Measurements from ENCODE around the gene TMEFF1. TPM values are rescaled to one million over a fixed set of nuclear protein-coding genes. Genes with fewer than 3 reads are reported as not detected.

Gene TMEFF1
- total and polyA plus RNA-seq, 8 donors = 0.05 to 0.92 TPM; not detected in 6

GRCh38 chr9:100447041-100447440 is 25.9 kb upstream of the TMEFF1 start:
- H3K4me3 ChIP-seq = no peak overlapping the region
- no peaks in the 10 kb centered on the region for H3K4me1 ChIP-seq
- intact Hi-C loops (cut with DNase I; ENCODE audit: low total_unique reads) = no loop called here
- no peaks in the 10 kb centered on the region for H3K9me3 ChIP-seq
- no peaks in the 10 kb centered on the region for H3K27me3 ChIP-seq
- H3K27ac ChIP-seq = no peak overlapping the region
- H3K36me3 ChIP-seq = peaks cover 2 to 41% (median 35%) of the 10 kb centered on the region in 4 donors
- DNase-seq = no peak
- TF ChIP-seq POLR2A (IDR thresholded peaks at IDR 0.05) = no peak
- no peak for TF ChIP-seq CTCF (IDR thresholded peaks at IDR 0.05)
- no peak for TF ChIP-seq EP300 (IDR thresholded peaks at IDR 0.05)
- TF ChIP-seq POLR2AphosphoS5 (IDR thresholded peaks at IDR 0.05) = no peak

GRCh38 chr9:100448266-100448665 is 24.7 kb upstream of the TMEFF1 start:
- no peaks in the 10 kb centered on the region for H3K27me3 ChIP-seq
- H3K27ac ChIP-seq = no peak overlapping the region
- DNase-seq = no peak
- TF ChIP-seq POLR2A (IDR thresholded peaks at IDR 0.05) (no peak), CTCF (IDR thresholded peaks at IDR 0.05) (no peak), EP300 (IDR thresholded peaks at IDR 0.05) (no peak), POLR2AphosphoS5 (IDR thresholded peaks at IDR 0.05) (no peak)
- intact Hi-C loops (cut with DNase I; ENCODE audit: low total_unique reads) = no loop called here
- WGBS, 5 donors = 93 to 99% (median 98%) methylated on average over 2 of the region's 2 CpGs
- no peak overlapping the region for H3K4me3 ChIP-seq
- peaks cover 3 to 43% (median 37%) of the 10 kb centered on the region in 4 donors for H3K36me3 ChIP-seq
- no peaks in the 10 kb centered on the region for H3K4me1 ChIP-seq
- H3K9me3 ChIP-seq = no peaks in the 10 kb centered on the region

- Histone ChIP-seq H3K27me3 (no peaks in the 10 kb centered on the region), H3K9me3 (no peaks in the 10 kb centered on the region), H3K36me3 (peaks cover 3 to 48% (median 39%) of the 10 kb centered on the region in 4 donors), H3K4me1 (no peaks in the 10 kb centered on the region), H3K27ac (no peak overlapping the region), H3K4me3 (no peak overlapping the region)
- no peak for DNase-seq
- TF ChIP-seq POLR2A (IDR thresholded peaks at IDR 0.05) = no peak
- no peak for TF ChIP-seq EP300 (IDR thresholded peaks at IDR 0.05)
- TF ChIP-seq POLR2AphosphoS5 (IDR thresholded peaks at IDR 0.05) = no peak
- no peak for TF ChIP-seq CTCF (IDR thresholded peaks at IDR 0.05)
- WGBS, 5 donors = 85 to 100% (median 93%) methylated on average over 2 of the region's 2 CpGs
- intact Hi-C loops (cut with DNase I; ENCODE audit: low total_unique reads) = no loop called here
These were observed 23.5 kb upstream of the TMEFF1 start for GRCh38 chr9:100449420-100449819.

- intact Hi-C loops (cut with DNase I; ENCODE audit: low total_unique reads) = no loop called here
- H3K36me3 ChIP-seq = peaks cover 3 to 48% (median 41%) of the 10 kb centered on the region in 4 donors
- no peak overlapping the region for H3K4me3 ChIP-seq
- no peaks in the 10 kb centered on the region for H3K27me3 ChIP-seq
- H3K4me1 ChIP-seq = no peaks in the 10 kb centered on the region
- H3K27ac ChIP-seq = no peak overlapping the region
- WGBS, 5 donors = 93 to 100% (median 100%) methylated on average over 2 of the region's 2 CpGs
- H3K9me3 ChIP-seq = no peaks in the 10 kb centered on the region
- TF ChIP-seq POLR2A (IDR thresholded peaks at IDR 0.05) (no peak), CTCF (IDR thresholded peaks at IDR 0.05) (no peak), POLR2AphosphoS5 (IDR thresholded peaks at IDR 0.05) (no peak), EP300 (IDR thresholded peaks at IDR 0.05) (no peak)
- DNase-seq = no peak
These were observed 20.1 kb upstream of the TMEFF1 start for GRCh38 chr9:100452894-100453293.
